ENCODE data around the gene SDK1.
A peak's percentile ranks its signal among the peaks of the same experiment; 100 is the strongest.

Gene SDK1

GRCh38 chr7:4003503-4003902 lies 702.5 kb downstream of the SDK1 start:
- no peak for DNase-seq

- peak; percentile 53 for DNase-seq
Measured at GRCh38 chr7:4006687-4007086, 705.6 kb downstream of the SDK1 start.

GRCh38 chr7:4009211-4010060 lies 708.4 kb downstream of the SDK1 start:
- no peak for DNase-seq

GRCh38 chr7:4010061-4010605 lies 709.1 kb downstream of the SDK1 start:
- DNase-seq: no peak

GRCh38 chr7:4010923-4011656 lies 710.0 kb downstream of the SDK1 start:
- DNase-seq: no peak

GRCh38 chr7:4013793-4014192 lies 712.7 kb downstream of the SDK1 start:
- no peak for DNase-seq

GRCh38 chr7:4014346-4015050 lies 713.4 kb downstream of the SDK1 start:
- no peak for DNase-seq

- DNase-seq: no peak
Measured at GRCh38 chr7:4015371-4015770, 714.3 kb downstream of the SDK1 start.

GRCh38 chr7:4015996-4016395 lies 714.9 kb downstream of the SDK1 start:
- no peak for DNase-seq

GRCh38 chr7:4017081-4017480 lies 716.0 kb downstream of the SDK1 start:
- no peak for DNase-seq

- no peak for DNase-seq
Measured at GRCh38 chr7:4017785-4018184, 716.7 kb downstream of the SDK1 start.

GRCh38 chr7:4018601-4019316 lies 717.7 kb downstream of the SDK1 start:
- DNase-seq: no peak

GRCh38 chr7:4020086-4020485 lies 719.0 kb downstream of the SDK1 start:
- no peak for DNase-seq

- no peak for DNase-seq
Measured at GRCh38 chr7:4021413-4021812, 720.4 kb downstream of the SDK1 start.

- DNase-seq: no peak
Measured at GRCh38 chr7:4022265-4022664, 721.2 kb downstream of the SDK1 start.

GRCh38 chr7:4023502-4023901 lies 722.5 kb downstream of the SDK1 start:
- no peak for DNase-seq

GRCh38 chr7:4024133-4024532 lies 723.1 kb downstream of the SDK1 start:
- no peak for DNase-seq

GRCh38 chr7:4024806-4025205 lies 723.8 kb downstream of the SDK1 start:
- DNase-seq: no peak

- no peak for DNase-seq
Measured at GRCh38 chr7:4025210-4025609, 724.2 kb downstream of the SDK1 start.

- DNase-seq: no peak
Measured at GRCh38 chr7:4025694-4026615, 724.9 kb downstream of the SDK1 start.

- no peak for DNase-seq
Measured at GRCh38 chr7:4026941-4027486, 726.0 kb downstream of the SDK1 start.

All from NCI-H2227 treated with DMSO at 0.1 percent for 48 hours (cell line).